Breast epithelium (tissue), 4 donors: Measurements from ENCODE around the gene KIF26B. TPM values are rescaled to one million over a fixed set of nuclear protein-coding genes. Genes with fewer than 3 reads are reported as not detected.

ENCODE experiments used
- DNase-seq, 2 donors: peaks; one replicate each; pipeline ENCODE4 v3.0.0-alpha.2; 2019; ENCODE audit warnings: low spot score in 2 of 2
- H3K27ac ChIP-seq, 2 donors: fragments of 200-600 bp; sonication (generic) in 1 of 2; one replicate each; pipeline ENCODE4 v1.5.1; 2016 to 2019; ENCODE audit warnings: mild to moderate bottlenecking in 1 of 2
- H3K27me3 ChIP-seq, 2 donors: fragments of 200-600 bp; sonication (generic) in 1 of 2; one replicate each; pipeline versions ENCODE4 v1.5.1 to v1.6.0; 2017 to 2019; ENCODE audit warnings: control low read depth in 1 of 2, mild to moderate bottlenecking in 1 of 2
- H3K36me3 ChIP-seq: fragments of 200-600 bp; one replicate; pipeline ENCODE4 v1.5.1; 2019
- H3K4me1 ChIP-seq, 2 donors: fragments of 200-600 bp; sonication (generic); one replicate each; pipeline ENCODE4 v1.5.1; 2016 to 2019; ENCODE audit warnings: control low read depth in 1 of 2
- H3K4me3 ChIP-seq, 3 donors: fragments of 200-600 bp; sonication (generic); 1 replicate in 2 of 3; 2 replicates in 1 of 3; pipeline ENCODE4 v1.5.1; 2016 to 2019; ENCODE audit warnings: mild to moderate bottlenecking in 3 of 3, moderate library complexity in 2 of 3
- H3K9me3 ChIP-seq, 2 donors: fragments of 200-600 bp; sonication (generic) in 1 of 2; one replicate each; pipeline ENCODE4 v1.5.1; 2016 to 2019; ENCODE audit warnings: control low read depth in 1 of 2
- CTCF ChIP-seq, 3 donors: fragments of 450-650 bp; IDR thresholded peaks; one replicate each; pipeline ENCODE4 v1.5.1; 2016 to 2017; ENCODE audit warnings: antibody characterized with exemption in 3 of 3, mild to moderate bottlenecking in 3 of 3, moderate library complexity in 3 of 3
- POLR2A ChIP-seq: fragments of 450-650 bp; IDR thresholded peaks from one replicate; pipeline ENCODE4 v1.6.1; 2016; ENCODE audit warnings: antibody characterized with exemption, mild to moderate bottlenecking, moderate library complexity
- POLR2AphosphoS5 ChIP-seq, 3 donors: sonication (generic); formaldehyde crosslinking; IDR thresholded peaks; one replicate each; pipeline ENCODE4 v1.6.1; 2017; ENCODE audit warnings: antibody characterized with exemption in 3 of 3
- intact Hi-C: fragments of 100-400 bp; cut with DNase I; formaldehyde crosslinking; loops from one replicate; pipeline ENCODE4 v1.15.1; 2023; ENCODE audit warnings: low total_unique reads
- total RNA-seq, 3 donors: library from RNA; depleted of rRNA; stranded (reverse); fragments of >200 nt; gene quantifications; one replicate each; pipeline ENCODE4 v1.1.0, GENCODE V29; 2016

KIF26B gene
- total RNA-seq, 3 donors from 2014 or later, result 0.32 to 1.0 (median 0.33) TPM

GRCh38 chr1:245550720-245551043, 395.9 kb downstream of the KIF26B start:
- no peaks in the 10 kb centered on the region for H3K4me1 ChIP-seq
- no peaks in the 10 kb centered on the region for H3K9me3 ChIP-seq
- no peaks in the 10 kb centered on the region for H3K27me3 ChIP-seq
- intact Hi-C loops, result no loop called here
- TF ChIP-seq CTCF (IDR thresholded peaks at IDR 0.05), result no peak
- TF ChIP-seq POLR2AphosphoS5 (IDR thresholded peaks at IDR 0.05), result no peak
- TF ChIP-seq POLR2A, result no peak
- peak overlapping the region in 1 of 2 donors; percentile 61 for H3K27ac ChIP-seq
- no peak for DNase-seq
- no peaks in the 10 kb centered on the region for H3K36me3 ChIP-seq
- no peak overlapping the region for H3K4me3 ChIP-seq

- intact Hi-C loops, result no loop called here
- H3K36me3 ChIP-seq, result no peaks in the 10 kb centered on the region
- DNase-seq, result no peak
- TF ChIP-seq POLR2A (no peak), POLR2AphosphoS5 (IDR thresholded peaks at IDR 0.05) (no peak), CTCF (IDR thresholded peaks at IDR 0.05) (no peak)
- H3K27me3 ChIP-seq, result no peaks in the 10 kb centered on the region
- H3K4me1 ChIP-seq, result no peaks in the 10 kb centered on the region
- H3K9me3 ChIP-seq, result no peaks in the 10 kb centered on the region
- H3K4me3 ChIP-seq, result no peak overlapping the region
- no peak overlapping the region for H3K27ac ChIP-seq
These were observed 396.8 kb downstream of the KIF26B start for GRCh38 chr1:245551536-245551935.

GRCh38 chr1:245552331-245552730, 397.5 kb downstream of the KIF26B start:
- intact Hi-C loops, result no loop called here
- H3K27me3 ChIP-seq, result no peaks in the 10 kb centered on the region
- no peaks in the 10 kb centered on the region for H3K9me3 ChIP-seq
- H3K4me3 ChIP-seq, result no peak overlapping the region
- no peak overlapping the region for H3K27ac ChIP-seq
- no peaks in the 10 kb centered on the region for H3K4me1 ChIP-seq
- no peak for DNase-seq
- no peaks in the 10 kb centered on the region for H3K36me3 ChIP-seq
- TF ChIP-seq POLR2A (no peak), CTCF (IDR thresholded peaks at IDR 0.05) (no peak), POLR2AphosphoS5 (IDR thresholded peaks at IDR 0.05) (no peak)

- Histone ChIP-seq H3K9me3 (no peaks in the 10 kb centered on the region), H3K27ac (no peak overlapping the region), H3K36me3 (no peaks in the 10 kb centered on the region), H3K27me3 (no peaks in the 10 kb centered on the region), H3K4me1 (no peaks in the 10 kb centered on the region), H3K4me3 (no peak overlapping the region)
- DNase-seq, result no peak
- TF ChIP-seq POLR2AphosphoS5 (IDR thresholded peaks at IDR 0.05), result no peak
- no peak for TF ChIP-seq CTCF (IDR thresholded peaks at IDR 0.05)
- intact Hi-C loops, result no loop called here
These were observed 401.3 kb downstream of the KIF26B start for GRCh38 chr1:245556057-245556456.

- no peak overlapping the region for H3K4me3 ChIP-seq
- intact Hi-C loops, result no loop called here
- H3K27ac ChIP-seq, result no peak overlapping the region
- H3K4me1 ChIP-seq, result no peaks in the 10 kb centered on the region
- H3K36me3 ChIP-seq, result no peaks in the 10 kb centered on the region
- no peaks in the 10 kb centered on the region for H3K9me3 ChIP-seq
- no peak for DNase-seq
- no peak for TF ChIP-seq POLR2A
- no peaks in the 10 kb centered on the region for H3K27me3 ChIP-seq
These were observed 403.3 kb downstream of the KIF26B start for GRCh38 chr1:245558069-245558468.

- Histone ChIP-seq H3K36me3 (no peaks in the 10 kb centered on the region), H3K4me1 (no peaks in the 10 kb centered on the region), H3K27ac (no peak overlapping the region), H3K4me3 (no peak overlapping the region), H3K9me3 (no peaks in the 10 kb centered on the region), H3K27me3 (no peaks in the 10 kb centered on the region)
- DNase-seq, result no peak
- intact Hi-C loops, result no loop called here
- TF ChIP-seq CTCF (IDR thresholded peaks at IDR 0.05) (no peak), POLR2AphosphoS5 (IDR thresholded peaks at IDR 0.05) (no peak), POLR2A (no peak)
These were observed 405.6 kb downstream of the KIF26B start for GRCh38 chr1:245560316-245560859.
